ENCODE data around the gene CFAP141. TPM values are rescaled to one million over a fixed set of nuclear protein-coding genes. Genes with fewer than 3 reads are reported as not detected.

The CFAP141 gene
- total and polyA plus RNA-seq, 2 experiments from 2014 or later = not detected

DNA sequence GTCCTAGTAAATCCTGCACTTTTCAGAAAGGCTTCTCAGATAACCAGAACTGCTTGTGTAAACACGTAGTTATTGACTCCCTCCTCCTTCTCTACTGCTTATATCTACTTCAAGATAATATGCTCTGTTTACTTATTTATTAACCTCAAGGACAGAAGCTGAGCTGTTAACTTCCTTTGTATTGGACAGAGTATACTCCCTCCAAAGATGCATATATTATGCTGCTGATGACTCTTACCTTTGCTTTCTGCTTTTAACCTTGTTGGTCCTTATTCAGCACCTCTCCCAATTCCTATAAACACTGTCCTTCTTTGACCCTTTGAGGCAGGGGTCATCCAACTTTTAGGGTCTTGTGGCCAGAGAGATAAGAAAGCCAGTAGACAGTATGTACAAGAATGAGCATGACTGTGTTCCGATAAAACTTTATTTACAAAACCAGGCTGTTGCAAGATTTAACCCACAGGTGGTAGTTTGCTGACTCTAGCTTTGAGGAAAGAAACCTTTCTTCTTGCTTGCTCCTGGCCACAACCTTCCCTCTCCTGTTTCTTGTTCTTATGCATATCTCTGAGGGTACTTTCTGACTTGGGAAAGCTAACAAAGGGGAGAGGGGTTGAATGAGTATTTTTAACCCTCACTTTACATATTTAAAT lies 19.2 kb downstream of the CFAP141 start:
- H3K4me1 ChIP-seq (ENCODE audit: insufficient read depth) = peaks cover 6% of the 10 kb centered on the region; the same call in 1 of the 2 replicates
- H4K20me1 ChIP-seq (ENCODE audit: insufficient read depth) = peaks cover 1% of the 10 kb centered on the region; the same call in 1 of the 2 replicates
- H3K4me3 ChIP-seq = no peak overlapping the region
- TF ChIP-seq EZH2phosphoT487 (IDR thresholded peaks at IDR 0.05; ENCODE audit: insufficient read depth, low read depth) (no peak), EZH2 (IDR thresholded peaks at IDR 0.05; ENCODE audit: insufficient read depth, poor library complexity, severe bottlenecking) (no peak)
- no peaks in the 10 kb centered on the region for H3K27me3 ChIP-seq (replicated peaks; ENCODE audit: insufficient read depth)
- H3K4me2 ChIP-seq (ENCODE audit: unreplicated experiment) = no peak overlapping the region
- 47 to 50% methylated on average over 2 of the region's 2 CpGs for WGBS, 2 experiments (ENCODE audit: low coverage in 1 of 2, low lambda C conversion rate in 2 of 2, missing lambda C conversion rate in 2 of 2)
- H3K9me2 ChIP-seq (ENCODE audit: insufficient read depth) = no peaks in the 10 kb centered on the region
- H3K9me3 ChIP-seq (ENCODE audit: low read depth) = no peaks in the 10 kb centered on the region
- H2AFZ ChIP-seq = no peak overlapping the region
- no peak for DNase-seq
- no peaks in the 10 kb centered on the region for H3K36me3 ChIP-seq (ENCODE audit: low read depth)
- in situ Hi-C loops (cut with MboI) = no loop called here
- H3K9ac ChIP-seq = no peak overlapping the region
- H3K27ac ChIP-seq = no peak overlapping the region
- peaks cover 9% of the 10 kb centered on the region for H3K79me2 ChIP-seq (ENCODE audit: insufficient read depth)
- peaks cover 8% of the 10 kb centered on the region for H3F3A ChIP-seq (ENCODE audit: insufficient read depth)

DNA sequence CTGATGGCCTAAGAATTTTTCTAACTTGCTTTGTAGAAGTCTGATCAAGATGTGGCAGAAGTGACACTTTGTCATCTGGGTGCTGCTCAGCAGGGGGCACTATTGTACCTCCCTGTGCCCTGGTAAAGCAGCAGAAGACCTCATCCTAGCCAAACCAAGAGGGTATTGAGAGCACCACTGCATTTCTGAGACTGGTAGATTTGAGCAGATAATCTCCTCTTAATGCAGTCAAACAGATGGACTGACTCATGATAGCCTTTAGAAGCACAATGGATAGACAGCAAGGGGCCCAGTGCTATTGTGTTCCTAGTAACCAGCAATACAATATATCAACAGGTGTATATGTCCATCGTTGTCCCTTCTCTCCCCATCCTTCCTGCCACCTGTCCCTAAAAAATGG lies 20.0 kb downstream of the CFAP141 start:
- in situ Hi-C loops (cut with MboI) = no loop called here
- peak; percentile 37 for DNase-seq
- H3K36me3 ChIP-seq (ENCODE audit: low read depth) = no peaks in the 10 kb centered on the region

DNA sequence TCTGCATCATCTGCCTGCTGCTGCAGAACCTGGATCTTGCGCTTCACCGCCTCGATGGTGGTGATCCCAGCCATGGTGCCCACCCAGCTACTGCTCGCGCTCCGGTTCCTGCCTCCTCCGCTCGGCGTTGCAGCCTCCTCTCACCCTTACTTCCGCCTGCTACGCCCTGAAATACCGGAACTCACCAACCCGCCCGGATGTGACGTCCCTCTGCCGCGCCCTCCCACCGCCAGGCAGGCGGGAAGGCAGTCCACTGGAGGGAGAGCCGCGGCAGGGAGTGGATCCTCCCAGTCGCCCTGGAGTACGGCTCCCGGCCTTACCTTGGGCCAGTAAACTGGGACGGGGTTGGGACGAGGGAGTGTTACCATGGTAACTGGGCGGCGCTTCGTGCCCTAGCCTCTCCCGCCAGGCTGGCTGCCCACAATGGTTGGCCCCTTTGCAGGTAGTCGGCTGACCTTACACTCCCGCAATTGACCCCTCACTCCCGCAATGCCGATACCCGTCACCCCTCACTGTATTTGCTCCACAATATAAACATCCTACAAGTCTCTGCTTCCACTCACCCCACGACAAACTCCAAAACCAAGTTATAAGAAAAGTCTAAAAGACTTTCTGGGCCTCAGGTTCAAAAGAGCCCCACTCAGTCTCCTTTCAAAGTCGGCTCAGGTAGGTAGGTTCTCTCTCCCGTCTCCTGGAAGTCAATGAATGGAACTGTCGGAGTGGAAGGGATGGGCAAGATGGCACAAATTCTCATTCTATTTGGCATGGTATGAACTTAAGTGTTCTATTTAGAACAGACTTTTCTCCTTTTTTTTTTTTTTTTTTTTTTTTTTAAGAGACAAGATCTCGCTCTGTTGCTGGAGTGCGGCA lies 22.9 kb downstream of the CFAP141 start:
- peak overlapping the region; percentile 99 for H3K4me3 ChIP-seq
- peak overlapping the region; percentile 91 for H3K9ac ChIP-seq
- in situ Hi-C loops (cut with MboI) = no loop called here
- H3K4me1 ChIP-seq (ENCODE audit: insufficient read depth) = peaks cover 34% of the 10 kb centered on the region
- peaks cover 34% of the 10 kb centered on the region for H3F3A ChIP-seq (ENCODE audit: insufficient read depth)
- peaks cover 2% of the 10 kb centered on the region for H3K36me3 ChIP-seq (ENCODE audit: low read depth)
- peak; percentile 98 for DNase-seq
- peaks cover 29% of the 10 kb centered on the region for H4K20me1 ChIP-seq (ENCODE audit: insufficient read depth)
- peak overlapping the region; percentile 84 for H3K27ac ChIP-seq
- no peaks in the 10 kb centered on the region for H3K9me2 ChIP-seq (ENCODE audit: insufficient read depth)
- peaks cover 46% of the 10 kb centered on the region for H3K79me2 ChIP-seq (ENCODE audit: insufficient read depth)
- WGBS, 2 experiments (ENCODE audit: low coverage in 1 of 2, low lambda C conversion rate in 2 of 2, missing lambda C conversion rate in 2 of 2) = 4 to 6% methylated on average over 40 to 41 of the region's 41 CpGs
- no peaks in the 10 kb centered on the region for H3K27me3 ChIP-seq (replicated peaks; ENCODE audit: insufficient read depth)
- H3K9me3 ChIP-seq (ENCODE audit: low read depth) = no peaks in the 10 kb centered on the region
- no peak for TF ChIP-seq EZH2 (IDR thresholded peaks at IDR 0.05; ENCODE audit: insufficient read depth, poor library complexity, severe bottlenecking)
- no peak for TF ChIP-seq EZH2phosphoT487 (IDR thresholded peaks at IDR 0.05; ENCODE audit: insufficient read depth, low read depth)
- peak overlapping the region; percentile 82 for H2AFZ ChIP-seq
- peak overlapping the region; percentile 100 for H3K4me2 ChIP-seq (ENCODE audit: unreplicated experiment)

More for the DNA sequence above, 20.0 kb downstream of the CFAP141 start:
- H4K20me1 ChIP-seq (ENCODE audit: insufficient read depth) = peaks cover 7% of the 10 kb centered on the region
- no peaks in the 10 kb centered on the region for H3K9me3 ChIP-seq (ENCODE audit: low read depth)
- WGBS, 2 experiments (ENCODE audit: low coverage in 1 of 2, low lambda C conversion rate in 2 of 2, missing lambda C conversion rate in 2 of 2) = 50 to 53% methylated on average over 1 of the region's 1 CpG
- no peak overlapping the region for H3K9ac ChIP-seq
- TF ChIP-seq EZH2 (IDR thresholded peaks at IDR 0.05; ENCODE audit: insufficient read depth, poor library complexity, severe bottlenecking) (no peak), EZH2phosphoT487 (IDR thresholded peaks at IDR 0.05; ENCODE audit: insufficient read depth, low read depth) (no peak)
- H2AFZ ChIP-seq = no peak overlapping the region
- H3K4me3 ChIP-seq = no peak overlapping the region
- no peaks in the 10 kb centered on the region for H3K9me2 ChIP-seq (ENCODE audit: insufficient read depth)
- H3K4me2 ChIP-seq (ENCODE audit: unreplicated experiment) = no peak overlapping the region
- peaks cover 17% of the 10 kb centered on the region for H3K79me2 ChIP-seq (ENCODE audit: insufficient read depth)
- H3K27me3 ChIP-seq (replicated peaks; ENCODE audit: insufficient read depth) = no peaks in the 10 kb centered on the region
- peaks cover 11% of the 10 kb centered on the region for H3K4me1 ChIP-seq (ENCODE audit: insufficient read depth)
- H3F3A ChIP-seq (ENCODE audit: insufficient read depth) = peaks cover 16% of the 10 kb centered on the region
- no peak overlapping the region for H3K27ac ChIP-seq

DNA sequence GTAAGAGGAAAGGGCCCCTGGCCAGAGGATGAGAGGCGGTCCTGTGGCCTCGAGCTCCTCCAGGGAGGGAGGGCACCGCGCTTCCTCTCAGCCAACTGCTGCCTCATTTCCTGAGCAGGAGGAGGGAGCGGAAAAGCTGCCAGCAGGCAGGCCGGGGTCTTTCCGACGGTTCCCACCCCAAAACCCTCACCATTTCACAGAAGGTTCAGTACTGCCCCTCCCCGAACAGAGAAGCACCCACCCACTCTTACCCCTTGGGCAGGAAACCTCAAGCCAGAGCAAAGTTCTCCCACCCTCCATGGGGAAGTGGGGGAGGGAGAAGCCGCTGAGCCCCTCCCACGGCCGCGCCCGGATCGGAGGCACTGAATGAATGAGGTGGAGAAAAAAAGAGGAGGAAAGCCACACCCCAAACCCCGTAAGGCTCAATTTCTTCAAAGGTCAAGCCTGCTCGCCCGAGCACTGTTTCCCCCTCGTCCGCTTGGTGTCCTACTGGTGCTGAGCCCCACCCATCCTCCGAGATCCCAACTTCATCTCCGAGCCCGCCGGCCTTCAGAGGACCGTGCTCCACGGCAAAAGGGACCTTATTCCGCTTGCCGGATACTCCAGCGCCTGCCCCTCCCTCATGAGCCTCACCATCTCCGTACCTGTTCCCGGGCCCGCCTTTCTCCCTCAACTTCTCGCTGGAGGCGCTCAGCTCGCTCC lies 23.6 kb downstream of the CFAP141 start:
- H3K27me3 ChIP-seq (replicated peaks; ENCODE audit: insufficient read depth) = no peaks in the 10 kb centered on the region
- peak overlapping the region; percentile 99 for H3K4me3 ChIP-seq
- no peaks in the 10 kb centered on the region for H3K9me2 ChIP-seq (ENCODE audit: insufficient read depth)
- peak overlapping the region; percentile 84 for H3K27ac ChIP-seq
- H2AFZ ChIP-seq = peak overlapping the region; percentile 82
- peaks cover 39% of the 10 kb centered on the region for H3F3A ChIP-seq (ENCODE audit: insufficient read depth)
- in situ Hi-C loops (cut with MboI) = no loop called here
- H3K79me2 ChIP-seq (ENCODE audit: insufficient read depth) = peaks cover 53% of the 10 kb centered on the region
- TF ChIP-seq EZH2phosphoT487 (IDR thresholded peaks at IDR 0.05; ENCODE audit: insufficient read depth, low read depth) (no peak), EZH2 (IDR thresholded peaks at IDR 0.05; ENCODE audit: insufficient read depth, poor library complexity, severe bottlenecking) (no peak)
- peaks cover 42% of the 10 kb centered on the region for H3K4me1 ChIP-seq (ENCODE audit: insufficient read depth)
- DNase-seq = peak; percentile 89
- peaks cover 37% of the 10 kb centered on the region for H4K20me1 ChIP-seq (ENCODE audit: insufficient read depth)
- H3K9me3 ChIP-seq (ENCODE audit: low read depth) = no peaks in the 10 kb centered on the region
- H3K36me3 ChIP-seq (ENCODE audit: low read depth) = peaks cover 2% of the 10 kb centered on the region
- 1 to 2% methylated on average over 27 to 35 of the region's 35 CpGs for WGBS, 2 experiments (ENCODE audit: low coverage in 1 of 2, low lambda C conversion rate in 2 of 2, missing lambda C conversion rate in 2 of 2)
- peak overlapping the region; percentile 91 for H3K9ac ChIP-seq
- H3K4me2 ChIP-seq (ENCODE audit: unreplicated experiment) = peak overlapping the region; percentile 100
